Cardiac muscle cell (in vitro differentiated cells and primary cell): ENCODE results near the gene LHX4. TPM values are rescaled to one million over a fixed set of nuclear protein-coding genes. Genes with fewer than 3 reads are reported as not detected.

Source experiments
- DNase-seq, 2 donors: peaks; one replicate each; pipeline versions ENCODE4 v3.0.0 to v3.0.0-alpha.2; 2010 to 2017; ENCODE audit warnings: low read depth in 1 of 2, low spot score in 1 of 2
- H3K27ac ChIP-seq: fragments of 200-600 bp; sonication (generic); 2 replicates; pipeline ENCODE4 v1.5.1; 2016
- H3K27me3 ChIP-seq: fragments of 200-600 bp; sonication (generic); 2 replicates; pipeline ENCODE4 v1.6.0; 2016; ENCODE audit warnings: control low read depth
- H3K36me3 ChIP-seq: fragments of 200-600 bp; sonication (generic); 2 replicates; pipeline ENCODE4 v1.5.1; 2016; ENCODE audit warnings: control low read depth
- H3K4me1 ChIP-seq: fragments of 200-600 bp; sonication (generic); 2 replicates; pipeline ENCODE4 v1.8.1; 2017; ENCODE audit warnings: low read depth, mild to moderate bottlenecking, mixed run types
- H3K4me3 ChIP-seq: fragments of 200-600 bp; sonication (generic); 2 replicates; pipeline ENCODE4 v1.5.1; 2016; ENCODE audit warnings: mild to moderate bottlenecking
- H3K9me3 ChIP-seq: fragments of 200-600 bp; sonication (generic); 2 replicates; pipeline ENCODE4 v1.5.1; 2017; ENCODE audit warnings: low read depth, mild to moderate bottlenecking, control low read depth
- CTCF ChIP-seq: IDR thresholded peaks from 2 replicates; pipeline ENCODE4 v1.5.1; 2012; ENCODE audit warnings: low read depth, mild to moderate bottlenecking, low read length
- polyA plus RNA-seq: library from polyadenylated mRNA; unstranded; fragments of >200 nt; fragmentation: Nextera tagmentation; extraction: Ambion mirVana; gene quantifications from 2 replicates; pipeline ENCODE4 v1.2.1, GENCODE V29; 2016
- total RNA-seq: library from RNA; depleted of rRNA; stranded (reverse); fragments of >200 nt; gene quantifications from 2 replicates; pipeline ENCODE4 v1.2.3, GENCODE V29; 2016

The LHX4 gene
- total and polyA plus RNA-seq, 2 experiments from 2014 or later = 0.20 TPM; not detected in 1

- no peak for TF ChIP-seq CTCF
- DNase-seq = no peak
- no peaks in the 10 kb centered on the region for H3K4me1 ChIP-seq
- no peak overlapping the region for H3K4me3 ChIP-seq
- H3K27ac ChIP-seq = no peak overlapping the region
- peaks cover 44% of the 10 kb centered on the region for H3K27me3 ChIP-seq
- H3K9me3 ChIP-seq = no peaks in the 10 kb centered on the region
- H3K36me3 ChIP-seq = no peaks in the 10 kb centered on the region
Observed at GRCh38 chr1:180219776-180220175, 10.3 kb upstream of the LHX4 start.

GRCh38 chr1:180221462-180221861 is 8.6 kb upstream of the LHX4 start:
- TF ChIP-seq CTCF = no peak
- Histone ChIP-seq H3K27ac (no peak overlapping the region), H3K9me3 (no peaks in the 10 kb centered on the region), H3K36me3 (no peaks in the 10 kb centered on the region), H3K4me1 (no peaks in the 10 kb centered on the region), H3K27me3 (peaks cover 61% of the 10 kb centered on the region), H3K4me3 (no peak overlapping the region)
- DNase-seq = peak in 1 of 2 donors; percentile 13

GRCh38 chr1:180224902-180225301 is 5.2 kb upstream of the LHX4 start:
- TF ChIP-seq CTCF = no peak
- Histone ChIP-seq H3K27me3 (peaks cover 93% of the 10 kb centered on the region), H3K4me1 (no peaks in the 10 kb centered on the region), H3K27ac (no peak overlapping the region), H3K36me3 (no peaks in the 10 kb centered on the region), H3K9me3 (no peaks in the 10 kb centered on the region), H3K4me3 (no peak overlapping the region)
- no peak for DNase-seq

GRCh38 chr1:180225403-180225802 is 4.7 kb upstream of the LHX4 start:
- DNase-seq = no peak
- TF ChIP-seq CTCF = no peak
- Histone ChIP-seq H3K27ac (no peak overlapping the region), H3K4me3 (no peak overlapping the region), H3K27me3 (peaks cover 96% of the 10 kb centered on the region), H3K36me3 (no peaks in the 10 kb centered on the region), H3K4me1 (no peaks in the 10 kb centered on the region), H3K9me3 (no peaks in the 10 kb centered on the region)

GRCh38 chr1:180227861-180228647 is 2.0 kb upstream of the LHX4 start:
- TF ChIP-seq CTCF = no peak
- no peaks in the 10 kb centered on the region for H3K36me3 ChIP-seq
- H3K27ac ChIP-seq = no peak overlapping the region
- DNase-seq = no peak
- H3K9me3 ChIP-seq = no peaks in the 10 kb centered on the region
- H3K4me1 ChIP-seq = no peaks in the 10 kb centered on the region
- H3K27me3 ChIP-seq = peaks cover 100% of the 10 kb centered on the region
- no peak overlapping the region for H3K4me3 ChIP-seq
